Activated CD4-positive, alpha-beta T cell treated with anti-CD3 and anti-CD28 coated beads, Interleukin-2, amount 50 U/mL, for 48 hours (primary cell): ENCODE results near the gene C3orf85.

Source experiments
- DNase-seq, 2 experiments: peaks; one replicate each; pipeline ENCODE4 v3.0.0-alpha.2; 2020

Gene C3orf85

DNA sequence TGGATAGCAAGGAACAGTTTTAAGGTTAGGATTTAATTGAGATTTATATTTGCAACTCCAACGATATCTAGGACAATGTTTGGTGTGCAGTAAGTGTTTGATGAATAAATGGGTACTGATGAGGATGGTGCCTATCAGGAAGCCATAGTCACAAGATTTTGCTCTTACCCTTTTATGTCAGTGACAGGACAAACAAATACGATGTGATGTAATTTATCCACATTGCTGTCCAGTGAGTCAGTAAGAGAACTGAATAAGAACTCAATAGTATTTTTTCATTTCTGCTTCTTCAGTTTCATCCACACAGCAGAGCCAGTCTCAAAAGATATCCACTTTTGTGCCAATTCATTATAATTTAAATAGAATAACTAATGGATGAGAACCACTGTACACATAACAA lies 18.5 kb downstream of the C3orf85 start:
- no peak for DNase-seq

- no peak for DNase-seq
These were observed 19.3 kb downstream of the C3orf85 start for GRCh38 chr3:109155828-109156227.

GRCh38 chr3:109161487-109162123 lies 25.1 kb downstream of the C3orf85 start:
- no peak for DNase-seq

DNA sequence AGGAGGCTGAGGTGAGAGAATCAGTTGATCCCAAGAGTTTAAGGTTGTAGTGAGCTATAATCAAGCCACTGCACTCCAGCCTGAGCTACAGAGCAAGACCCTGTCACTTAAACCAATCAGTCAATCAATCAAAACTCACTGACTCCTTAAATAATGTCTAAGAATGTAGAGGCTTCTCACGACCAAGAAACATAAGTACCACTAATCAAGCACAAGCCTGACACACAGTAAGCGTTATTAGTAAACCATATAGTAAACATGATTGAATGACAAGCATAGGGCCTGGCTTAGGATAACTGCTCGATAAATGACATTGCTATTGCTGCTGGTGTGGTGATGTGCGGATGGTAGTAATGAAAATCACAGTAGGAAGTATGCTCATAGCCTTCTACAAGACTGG lies 29.4 kb downstream of the C3orf85 start:
- DNase-seq: no peak

DNA sequence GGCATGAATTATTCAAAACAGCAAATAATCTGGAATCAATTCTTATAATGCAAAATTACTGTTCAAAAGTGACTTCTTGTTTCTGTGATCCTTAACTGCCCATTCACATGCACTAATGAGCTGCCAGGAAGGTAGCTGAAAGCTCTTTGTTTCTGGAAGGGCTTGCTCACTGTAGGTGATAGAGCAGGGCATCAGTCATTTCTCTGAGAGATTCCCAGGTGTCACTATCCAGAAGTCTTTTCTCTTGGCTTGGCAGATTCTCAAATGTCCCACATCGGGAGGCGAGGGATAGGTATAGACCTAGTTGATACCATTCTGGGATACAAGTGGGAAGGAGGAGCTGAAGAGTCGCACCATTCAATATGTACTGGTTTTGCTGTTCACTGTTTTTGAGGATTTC lies 35.0 kb downstream of the C3orf85 start:
- DNase-seq: no peak

DNA sequence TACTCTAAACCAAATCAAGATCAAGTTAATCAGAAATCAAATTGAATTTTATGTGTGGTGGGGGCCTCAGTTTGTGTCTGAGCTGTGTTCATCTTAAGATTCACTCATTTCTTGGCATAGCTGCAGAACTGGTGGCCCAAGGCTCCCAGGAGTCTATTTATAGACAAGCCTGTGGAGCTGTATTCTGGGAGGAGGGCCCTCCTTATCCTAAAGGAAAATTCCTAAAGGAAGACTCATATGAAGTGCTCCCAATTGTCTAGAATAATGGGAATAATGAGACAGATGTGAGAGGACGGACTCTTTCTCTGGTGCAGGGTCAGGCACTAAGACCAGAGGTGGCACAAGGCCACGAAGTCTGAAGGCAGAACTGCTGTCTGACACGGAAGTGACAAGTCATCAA lies 38.9 kb downstream of the C3orf85 start:
- DNase-seq: no peak

GRCh38 chr3:109176726-109177125 lies 40.2 kb downstream of the C3orf85 start:
- DNase-seq: no peak

DNA sequence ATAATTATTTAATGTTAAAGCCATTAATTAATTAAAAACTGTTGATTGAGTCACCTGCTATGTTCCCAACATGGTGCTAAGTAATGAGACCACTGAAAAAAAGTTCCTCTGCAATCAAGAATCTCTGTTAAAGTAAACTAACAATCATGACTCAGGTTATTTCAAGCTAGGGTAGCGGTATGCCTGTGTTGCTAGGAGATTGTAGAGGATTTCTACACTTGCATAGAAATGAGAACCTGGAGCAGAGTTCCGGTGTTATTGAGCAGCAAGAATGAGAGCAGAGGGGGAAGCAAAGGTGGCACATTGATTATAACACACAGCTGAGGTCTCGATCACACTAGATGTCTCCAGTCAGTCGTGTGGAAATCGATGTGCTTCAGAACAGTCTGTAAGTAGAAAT lies 41.4 kb downstream of the C3orf85 start:
- DNase-seq: no peak

GRCh38 chr3:109178708-109179107 lies 42.2 kb downstream of the C3orf85 start:
- no peak for DNase-seq

DNA sequence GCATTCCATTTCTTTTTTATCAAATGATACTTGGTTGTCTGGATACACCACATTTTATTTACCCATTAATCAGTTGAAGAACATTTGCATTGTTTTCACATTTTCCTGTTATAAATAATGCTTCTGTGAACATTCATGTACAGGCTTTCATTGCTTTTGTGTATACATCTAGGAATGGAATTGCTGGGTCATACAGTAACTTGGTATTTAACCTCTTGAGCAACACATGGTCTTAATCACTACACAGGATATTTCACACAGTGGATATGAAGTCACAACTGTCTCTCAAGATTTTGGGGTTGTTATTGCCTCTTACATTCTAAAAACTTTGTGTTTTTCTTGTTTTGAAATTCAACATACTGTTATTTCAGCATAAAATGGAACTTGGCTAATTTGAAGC lies 48.2 kb downstream of the C3orf85 start:
- no peak for DNase-seq

- DNase-seq: no peak
These were observed 50.9 kb downstream of the C3orf85 start for GRCh38 chr3:109187390-109187789.

DNA sequence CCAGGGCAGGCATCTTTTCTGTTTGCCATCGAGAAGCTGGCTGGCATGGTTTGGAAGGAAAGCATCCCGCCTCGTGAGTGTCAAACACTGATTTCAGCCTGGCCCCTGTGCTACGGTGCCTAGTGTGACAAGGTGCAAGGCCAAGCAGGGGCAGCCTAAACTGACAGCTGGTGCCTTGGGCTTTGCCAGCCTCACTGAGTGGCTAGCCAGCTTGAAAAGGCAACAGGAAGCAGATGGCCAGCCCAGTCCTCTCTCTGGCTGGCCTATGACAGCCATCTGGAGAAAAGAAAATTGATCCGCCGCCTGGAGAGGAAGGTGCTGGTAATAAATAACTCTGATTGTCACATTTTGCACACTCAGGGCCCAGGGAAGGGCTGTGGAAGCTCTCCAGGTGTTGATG lies 52.2 kb downstream of the C3orf85 start:
- DNase-seq: no peak

- DNase-seq: no peak
These were observed 54.9 kb downstream of the C3orf85 start for GRCh38 chr3:109191421-109191820.

GRCh38 chr3:109195815-109196214 lies 59.3 kb downstream of the C3orf85 start:
- no peak for DNase-seq
